LNCaP clone FGC (cell line): ENCODE results near the gene STK32B.

Source experiments
- DNase-seq: peaks from one replicate; pipeline ENCODE4 v3.0.0-alpha.2; 2011; ENCODE audit warnings: low read depth
- H3K4me3 ChIP-seq: 2 replicates; pipeline ENCODE4 v1.5.1; 2011; ENCODE audit warnings: mild to moderate bottlenecking, low read depth, low read length, control low read depth
- TF ChIP-seq, protein P1 (sequence below): IDR thresholded peaks from 2 replicates; pipeline ENCODE4 v1.5.1; 2012; ENCODE audit warnings: mild to moderate bottlenecking; ENCODE audit not compliant: control insufficient read depth, insufficient read depth; ENCODE audit errors: extremely low read depth

Gene STK32B

DNA sequence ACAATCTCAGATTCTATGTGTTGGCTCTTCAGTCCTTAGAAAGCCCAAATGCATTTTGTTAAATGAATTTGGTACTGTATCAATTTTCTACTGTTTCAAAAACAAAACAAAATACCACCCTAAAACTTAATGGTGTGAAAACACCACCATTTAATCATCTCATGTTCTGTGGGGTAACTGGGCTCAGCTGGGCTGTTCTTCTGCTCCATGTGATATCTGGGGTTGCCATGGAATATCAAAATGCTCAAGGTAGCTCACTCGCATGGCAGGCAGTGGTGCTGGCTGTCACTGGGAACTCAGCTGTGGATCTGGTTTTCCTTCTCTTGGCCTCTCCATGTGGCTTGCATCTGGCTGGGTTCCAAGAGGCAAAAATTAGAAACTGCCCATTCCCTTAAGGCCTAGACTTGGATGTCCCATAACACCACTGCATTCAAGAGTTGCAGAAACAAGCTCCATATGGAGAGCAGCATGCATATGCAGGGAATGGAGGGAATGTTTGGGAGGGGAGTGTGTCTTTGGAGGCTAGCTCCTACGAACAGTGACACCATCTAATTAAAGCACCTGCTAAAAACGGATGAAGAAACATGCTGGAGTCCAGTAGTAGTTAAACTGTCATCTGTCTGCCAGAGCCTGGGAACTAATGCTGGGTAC lies 279.2 kb downstream of the STK32B start:
- TF ChIP-seq, protein P1, sequence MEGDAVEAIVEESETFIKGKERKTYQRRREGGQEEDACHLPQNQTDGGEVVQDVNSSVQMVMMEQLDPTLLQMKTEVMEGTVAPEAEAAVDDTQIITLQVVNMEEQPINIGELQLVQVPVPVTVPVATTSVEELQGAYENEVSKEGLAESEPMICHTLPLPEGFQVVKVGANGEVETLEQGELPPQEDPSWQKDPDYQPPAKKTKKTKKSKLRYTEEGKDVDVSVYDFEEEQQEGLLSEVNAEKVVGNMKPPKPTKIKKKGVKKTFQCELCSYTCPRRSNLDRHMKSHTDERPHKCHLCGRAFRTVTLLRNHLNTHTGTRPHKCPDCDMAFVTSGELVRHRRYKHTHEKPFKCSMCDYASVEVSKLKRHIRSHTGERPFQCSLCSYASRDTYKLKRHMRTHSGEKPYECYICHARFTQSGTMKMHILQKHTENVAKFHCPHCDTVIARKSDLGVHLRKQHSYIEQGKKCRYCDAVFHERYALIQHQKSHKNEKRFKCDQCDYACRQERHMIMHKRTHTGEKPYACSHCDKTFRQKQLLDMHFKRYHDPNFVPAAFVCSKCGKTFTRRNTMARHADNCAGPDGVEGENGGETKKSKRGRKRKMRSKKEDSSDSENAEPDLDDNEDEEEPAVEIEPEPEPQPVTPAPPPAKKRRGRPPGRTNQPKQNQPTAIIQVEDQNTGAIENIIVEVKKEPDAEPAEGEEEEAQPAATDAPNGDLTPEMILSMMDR: no peak
- H3K4me3 ChIP-seq: no peak overlapping the region
- DNase-seq: no peak

DNA sequence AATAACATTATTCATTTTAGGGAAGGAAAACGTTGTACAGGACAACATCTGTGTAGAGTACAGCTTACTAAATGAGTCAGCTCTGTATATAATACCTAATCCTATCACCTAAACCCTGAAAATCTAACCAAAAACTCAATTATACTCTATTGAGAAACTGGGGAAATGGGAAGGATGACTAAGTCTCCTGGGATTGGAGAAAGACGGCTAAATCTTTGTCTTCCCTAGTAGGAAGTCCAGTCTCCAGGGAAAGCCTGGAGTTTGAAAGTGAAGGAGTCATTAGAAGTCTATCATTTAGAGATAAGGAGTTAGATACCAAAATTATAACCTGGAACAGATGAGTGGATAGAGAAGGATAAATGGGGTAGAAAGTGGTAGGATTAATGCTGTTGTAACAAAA lies 286.5 kb downstream of the STK32B start:
- no peak for DNase-seq
- TF ChIP-seq, protein P1: no peak
- no peak overlapping the region for H3K4me3 ChIP-seq

DNA sequence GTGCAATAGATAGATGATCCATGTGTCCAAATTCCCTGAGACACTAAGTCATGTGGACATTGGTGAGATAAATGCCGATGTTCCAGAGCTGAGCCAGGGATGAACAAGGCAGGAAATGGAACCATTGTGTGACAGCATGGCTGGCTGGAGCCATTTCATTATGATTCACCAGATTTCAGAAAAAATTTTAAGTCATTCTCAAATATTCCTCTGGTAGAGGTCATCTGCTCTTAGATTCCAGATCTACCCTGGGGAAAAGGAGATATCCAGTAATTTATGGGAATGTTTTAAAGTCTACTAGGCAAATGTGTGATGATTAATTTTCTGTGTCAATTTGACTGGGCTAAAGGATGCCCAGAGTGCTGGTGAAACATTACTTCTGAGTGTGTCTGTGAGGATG lies 287.3 kb downstream of the STK32B start:
- H3K4me3 ChIP-seq: no peak overlapping the region
- TF ChIP-seq, protein P1: no peak
- no peak for DNase-seq

DNA sequence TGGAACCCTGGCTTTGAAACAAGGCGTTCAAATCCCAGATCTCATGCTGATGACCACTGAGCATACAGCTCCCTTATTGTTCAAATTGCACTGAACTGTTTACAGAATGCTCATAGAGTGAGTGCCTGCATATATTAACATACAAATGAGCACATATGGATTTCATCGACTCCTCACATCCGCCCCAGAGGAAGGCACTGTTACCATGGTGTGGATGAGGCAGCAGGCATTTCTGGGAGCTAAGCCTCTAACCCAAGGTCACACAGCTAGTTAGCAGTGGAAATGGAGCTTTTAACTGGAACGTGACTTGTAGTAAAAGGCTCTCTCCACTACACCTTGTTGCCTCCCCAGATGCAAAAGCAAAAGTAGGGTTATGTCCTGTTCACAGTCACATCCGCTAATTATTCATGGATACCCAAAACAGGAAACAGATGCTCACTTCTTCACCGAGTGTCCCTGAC lies 289.7 kb downstream of the STK32B start:
- TF ChIP-seq, protein P1: no peak
- no peak for DNase-seq

DNA sequence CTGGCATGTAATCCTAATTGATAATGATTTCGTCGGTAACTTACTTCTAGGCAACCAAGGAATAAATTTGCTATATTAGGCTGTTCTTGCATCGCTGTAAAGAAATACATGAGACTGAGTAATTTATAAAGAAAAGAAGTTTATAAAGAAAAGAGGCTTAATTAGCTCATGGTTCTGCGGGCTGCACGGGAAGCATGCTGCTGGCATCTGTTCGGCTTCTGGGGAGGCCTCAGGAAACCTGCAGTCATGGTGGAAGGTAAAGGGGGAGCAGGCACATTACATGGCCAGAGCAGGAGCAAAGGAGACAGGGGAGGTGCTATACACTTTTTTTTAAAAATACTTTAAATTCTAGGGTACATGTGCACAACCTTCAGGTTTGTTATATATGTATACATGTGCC lies 290.2 kb downstream of the STK32B start:
- H3K4me3 ChIP-seq: no peak overlapping the region
- TF ChIP-seq, protein P1: no peak
- no peak for DNase-seq

More for the DNA sequence above, 289.7 kb downstream of the STK32B start:
- H3K4me3 ChIP-seq: no peak overlapping the region

DNA sequence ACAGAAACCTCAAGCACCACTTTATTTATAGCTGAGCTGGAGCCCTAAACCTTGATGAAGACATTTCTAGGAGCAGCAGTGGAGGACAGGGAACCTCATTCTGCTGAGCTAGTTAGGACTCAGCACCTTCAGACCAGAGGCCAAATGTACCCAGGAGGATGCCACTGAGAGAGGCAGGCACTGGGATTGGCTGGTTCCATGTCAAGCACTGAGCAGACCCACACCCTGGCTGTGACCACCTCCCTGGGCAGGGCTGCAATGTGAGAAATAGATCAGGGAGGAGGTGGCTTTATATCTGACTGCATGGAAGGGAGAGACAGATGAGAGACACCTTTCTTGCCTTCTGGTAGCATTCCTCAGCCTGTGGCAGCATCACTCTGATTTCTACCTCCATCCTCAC lies 304.6 kb downstream of the STK32B start:
- TF ChIP-seq, protein P1: no peak
- no peak overlapping the region for H3K4me3 ChIP-seq
- DNase-seq: no peak

DNA sequence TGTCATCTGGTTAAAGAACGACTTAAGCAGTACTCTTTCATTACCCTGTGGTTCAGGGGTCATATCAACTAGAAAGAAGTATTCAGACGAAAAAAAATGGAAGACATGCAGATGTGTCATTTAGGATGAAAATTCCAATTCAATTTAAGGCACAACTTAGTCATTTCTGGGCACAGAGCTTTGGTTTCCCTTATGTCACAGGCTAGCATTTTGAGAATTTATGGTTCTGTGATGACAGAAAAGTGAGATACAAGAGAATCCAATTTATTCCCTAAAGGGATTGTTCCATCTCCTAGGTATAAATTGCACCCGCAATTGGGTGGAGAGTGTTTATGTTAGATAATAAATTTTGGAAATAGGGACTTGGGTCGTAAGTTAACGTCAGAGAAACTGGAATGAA lies 306.6 kb downstream of the STK32B start:
- DNase-seq: no peak
- TF ChIP-seq, protein P1: no peak
- H3K4me3 ChIP-seq: no peak overlapping the region
